ENCODE results near the gene TERB2. TPM values are rescaled to one million over a fixed set of nuclear protein-coding genes. Genes with fewer than 3 reads are reported as not detected.
"Not testable (repeated sequence)": the region's sequence is repeated elsewhere in the genome, so short reads cannot be mapped to it uniquely, and the experiment has no call there.

The TERB2 gene
- total RNA-seq, 4 donors from 2014 or later: not detected

DNA sequence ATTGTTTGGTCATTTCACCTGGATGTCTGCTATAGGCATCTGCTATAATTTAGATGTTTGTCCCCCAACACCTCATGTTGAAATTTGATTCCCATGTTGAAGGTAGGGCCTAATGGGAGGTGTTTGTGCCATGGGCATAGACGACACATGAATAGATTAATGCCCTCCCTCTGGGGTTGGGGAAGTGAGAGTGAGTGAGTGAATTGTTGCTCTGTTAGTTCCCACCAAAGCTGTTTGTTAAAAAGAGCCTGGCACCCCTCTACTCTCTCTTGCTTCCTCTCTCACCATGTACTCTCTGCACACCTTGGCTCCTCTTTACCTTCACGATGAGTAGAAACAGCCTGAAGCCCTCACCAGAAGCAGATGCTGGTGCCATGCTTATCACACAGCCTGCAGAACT lies 42.6 kb downstream of the TERB2 start:
- intact Hi-C loops (cut with DNase I; ENCODE audit: low total_unique reads): no loop called here
- Histone ChIP-seq H3K4me3 (no peak overlapping the region), H3K9me3 (no peaks in the 10 kb centered on the region), H3K36me3 (no peaks in the 10 kb centered on the region), H3K27ac (no peak overlapping the region), H3K27me3 (no peaks in the 10 kb centered on the region), H3K4me1 (no peaks in the 10 kb centered on the region)
- TF ChIP-seq, protein P1, sequence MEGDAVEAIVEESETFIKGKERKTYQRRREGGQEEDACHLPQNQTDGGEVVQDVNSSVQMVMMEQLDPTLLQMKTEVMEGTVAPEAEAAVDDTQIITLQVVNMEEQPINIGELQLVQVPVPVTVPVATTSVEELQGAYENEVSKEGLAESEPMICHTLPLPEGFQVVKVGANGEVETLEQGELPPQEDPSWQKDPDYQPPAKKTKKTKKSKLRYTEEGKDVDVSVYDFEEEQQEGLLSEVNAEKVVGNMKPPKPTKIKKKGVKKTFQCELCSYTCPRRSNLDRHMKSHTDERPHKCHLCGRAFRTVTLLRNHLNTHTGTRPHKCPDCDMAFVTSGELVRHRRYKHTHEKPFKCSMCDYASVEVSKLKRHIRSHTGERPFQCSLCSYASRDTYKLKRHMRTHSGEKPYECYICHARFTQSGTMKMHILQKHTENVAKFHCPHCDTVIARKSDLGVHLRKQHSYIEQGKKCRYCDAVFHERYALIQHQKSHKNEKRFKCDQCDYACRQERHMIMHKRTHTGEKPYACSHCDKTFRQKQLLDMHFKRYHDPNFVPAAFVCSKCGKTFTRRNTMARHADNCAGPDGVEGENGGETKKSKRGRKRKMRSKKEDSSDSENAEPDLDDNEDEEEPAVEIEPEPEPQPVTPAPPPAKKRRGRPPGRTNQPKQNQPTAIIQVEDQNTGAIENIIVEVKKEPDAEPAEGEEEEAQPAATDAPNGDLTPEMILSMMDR (IDR thresholded peaks at IDR 0.05): no peak
- no peak for TF ChIP-seq POLR2A (IDR thresholded peaks at IDR 0.05)
- DNase-seq: no peak

DNA sequence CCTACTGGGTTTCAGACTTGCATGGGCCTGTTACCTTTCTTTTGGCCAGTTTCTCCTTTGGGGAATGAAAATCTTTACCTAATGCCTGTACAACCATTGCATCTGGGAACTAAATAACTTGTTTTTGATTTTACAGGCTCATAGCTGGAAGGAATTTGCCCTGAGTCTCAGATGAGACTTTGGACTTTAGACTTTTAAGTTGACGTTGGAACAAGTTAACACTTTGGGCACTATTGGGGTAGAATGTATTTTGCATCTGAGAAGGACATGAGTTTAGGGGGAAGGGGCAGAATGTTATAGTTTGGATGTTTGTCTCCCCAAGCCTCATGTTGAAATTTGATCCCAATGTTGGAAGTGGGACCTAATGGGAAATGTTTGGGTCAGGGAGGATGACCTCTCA lies 44.7 kb downstream of the TERB2 start:
- H3K9me3 ChIP-seq; H3K36me3 ChIP-seq; H3K27ac ChIP-seq; H3K27me3 ChIP-seq; H3K4me1 ChIP-seq; H3K4me3 ChIP-seq; DNase-seq; intact Hi-C loops (cut with DNase I; ENCODE audit: low total_unique reads): not testable (repeated sequence)

DNA sequence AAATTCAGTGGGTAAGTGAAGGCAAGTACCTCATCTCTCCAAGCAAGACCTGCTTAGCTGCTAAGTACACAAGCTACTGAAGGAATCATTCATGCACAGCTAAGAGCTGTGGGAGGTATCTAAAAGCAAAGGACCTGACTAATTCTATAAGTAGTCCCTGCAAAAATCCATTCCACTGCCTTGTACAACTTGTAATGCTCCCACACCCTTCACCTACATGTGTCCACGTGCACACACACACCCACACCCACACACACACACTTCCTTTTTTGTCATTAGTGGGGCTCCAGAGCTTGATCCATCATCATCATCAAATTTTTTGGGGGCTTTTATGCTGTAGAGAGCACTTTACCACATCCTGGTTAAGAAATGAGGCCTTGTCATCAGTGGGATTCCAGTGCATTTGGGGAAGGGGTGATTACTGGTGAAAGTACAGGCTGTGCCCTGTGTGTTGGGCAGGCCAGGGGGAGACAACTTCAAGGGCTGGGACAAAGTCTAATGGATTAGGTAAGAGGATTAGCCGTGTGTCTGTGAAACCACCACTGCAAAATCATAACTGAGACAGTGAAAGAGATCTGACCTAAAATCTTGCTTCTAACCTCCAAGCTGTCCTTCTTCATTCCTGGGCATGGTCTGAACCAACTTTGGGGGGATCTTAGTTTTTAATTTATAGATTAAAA lies 47.4 kb downstream of the TERB2 start:
- H3K36me3 ChIP-seq; DNase-seq; H3K27me3 ChIP-seq; H3K4me1 ChIP-seq; H3K9me3 ChIP-seq; H3K27ac ChIP-seq; intact Hi-C loops (cut with DNase I; ENCODE audit: low total_unique reads); H3K4me3 ChIP-seq: not testable (repeated sequence)

DNA sequence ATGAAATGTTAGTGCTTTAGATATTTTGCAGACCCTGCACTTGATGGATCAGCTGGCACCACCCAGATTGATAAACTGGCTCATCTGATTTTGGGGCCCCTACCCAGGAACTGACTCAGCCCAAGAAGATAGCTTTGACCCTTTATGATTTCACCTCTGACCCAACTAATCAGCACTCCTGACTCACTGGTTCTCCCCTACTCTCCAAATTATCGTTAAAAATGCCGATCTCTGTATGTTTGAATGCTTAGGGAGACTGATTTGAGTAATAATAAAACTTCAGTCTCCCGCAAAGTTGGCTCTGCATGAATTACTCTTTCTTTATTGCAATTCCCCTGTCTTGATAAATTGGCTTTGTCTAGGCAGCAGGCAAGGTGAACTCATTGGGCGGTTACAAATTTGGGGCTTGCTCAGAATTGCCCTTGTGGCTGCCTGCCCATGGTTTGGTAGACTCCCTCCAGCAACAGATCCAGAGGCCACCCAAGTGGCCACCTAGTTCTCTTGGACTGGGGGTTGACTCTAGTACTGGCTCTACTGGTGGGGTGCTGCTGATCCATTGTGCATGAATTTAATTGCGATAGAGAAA lies 48.2 kb downstream of the TERB2 start:
- H3K27ac ChIP-seq; H3K4me3 ChIP-seq; H3K36me3 ChIP-seq; H3K4me1 ChIP-seq; H3K27me3 ChIP-seq; DNase-seq; intact Hi-C loops (cut with DNase I; ENCODE audit: low total_unique reads); H3K9me3 ChIP-seq: not testable (repeated sequence)

DNA sequence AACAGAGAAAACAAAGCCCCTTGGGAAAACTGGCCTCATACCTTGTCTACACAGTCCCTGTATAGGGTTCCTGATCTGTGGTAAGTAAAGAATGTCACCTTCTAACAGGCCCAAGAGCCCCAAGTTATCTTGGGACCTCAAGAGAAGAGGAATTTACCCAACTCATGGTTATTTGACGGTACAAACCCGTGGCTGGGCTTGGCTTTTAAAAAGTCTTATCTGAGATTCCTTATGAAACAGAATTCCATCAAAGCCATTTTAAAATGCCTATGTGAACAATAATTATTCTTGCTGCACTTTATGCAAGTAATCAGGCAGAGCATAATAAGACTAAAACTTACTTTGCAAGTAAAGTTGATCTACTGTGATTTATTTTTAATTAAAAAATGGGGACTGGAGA lies 52.6 kb downstream of the TERB2 start:
- intact Hi-C loops (cut with DNase I; ENCODE audit: low total_unique reads): no loop called here
- H3K4me3 ChIP-seq: no peak overlapping the region
- no peak overlapping the region for H3K27ac ChIP-seq
- H3K36me3 ChIP-seq: no peaks in the 10 kb centered on the region
- no peaks in the 10 kb centered on the region for H3K9me3 ChIP-seq
- H3K4me1 ChIP-seq: no peaks in the 10 kb centered on the region
- no peaks in the 10 kb centered on the region for H3K27me3 ChIP-seq
- no peak for DNase-seq
- no peak for TF ChIP-seq POLR2A (IDR thresholded peaks at IDR 0.05)

DNA sequence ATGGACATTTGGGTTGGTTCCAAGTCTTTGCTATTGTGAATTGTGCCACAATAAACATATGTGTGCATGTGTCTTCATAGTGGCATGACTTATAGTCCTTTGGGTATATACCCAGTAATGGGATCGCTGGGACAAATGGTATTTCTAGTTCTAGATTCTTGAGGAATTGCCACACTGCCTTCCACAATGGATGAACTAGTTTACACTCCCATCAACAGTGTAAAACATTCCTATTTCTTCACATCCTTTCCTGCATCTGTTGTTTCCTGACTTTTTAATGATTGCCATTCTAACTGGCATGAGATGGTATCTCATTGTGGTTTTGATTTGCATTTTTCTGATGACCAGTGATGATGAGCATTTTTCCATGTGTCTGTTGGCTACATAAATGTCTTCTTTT lies 58.6 kb downstream of the TERB2 start:
- H3K27me3 ChIP-seq; H3K27ac ChIP-seq; DNase-seq; H3K36me3 ChIP-seq; intact Hi-C loops (cut with DNase I; ENCODE audit: low total_unique reads); H3K9me3 ChIP-seq; H3K4me3 ChIP-seq; H3K4me1 ChIP-seq: not testable (repeated sequence)

DNA sequence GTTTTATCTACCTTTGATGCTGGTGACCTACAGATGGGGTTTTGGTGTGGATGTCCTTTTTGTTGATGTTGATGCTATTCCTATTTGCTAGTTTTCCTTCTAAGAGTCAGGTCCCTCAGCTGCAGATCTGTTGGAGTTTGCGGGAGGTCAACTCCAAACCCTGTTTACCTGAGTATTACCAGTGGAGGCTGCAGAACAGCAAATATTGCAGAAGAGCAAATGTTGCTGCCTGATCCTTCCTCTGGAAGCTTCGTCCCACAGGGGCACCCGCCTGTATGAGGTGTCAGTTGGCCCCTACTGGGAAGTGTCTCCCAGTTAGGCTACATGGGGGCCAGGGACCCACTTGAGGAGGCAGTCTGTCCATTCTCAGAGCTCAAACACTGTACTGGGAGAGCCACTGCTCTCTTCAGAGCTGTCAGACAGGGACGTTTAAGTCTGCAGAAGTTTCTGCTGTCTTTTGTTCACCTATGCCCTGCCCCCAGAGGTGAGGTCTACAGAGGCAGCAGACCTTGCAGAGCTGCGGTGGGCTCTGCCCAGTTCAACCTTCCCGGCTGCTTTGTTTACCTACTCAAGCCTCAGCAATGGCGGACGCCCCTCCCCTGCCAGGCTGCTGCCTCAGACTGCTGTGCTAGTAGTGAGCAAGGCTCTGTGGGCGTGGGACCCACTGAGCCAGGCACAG lies 63.9 kb downstream of the TERB2 start:
- H3K9me3 ChIP-seq, H3K4me1 ChIP-seq, H3K27ac ChIP-seq, DNase-seq, H3K36me3 ChIP-seq, H3K4me3 ChIP-seq, H3K27me3 ChIP-seq: not testable (repeated sequence)
- intact Hi-C loops (cut with DNase I; ENCODE audit: low total_unique reads): loop anchor here (10.0 kb wide), 1 partner anchor 166 kb away; no protein-coding TSS in a partner anchor

DNA sequence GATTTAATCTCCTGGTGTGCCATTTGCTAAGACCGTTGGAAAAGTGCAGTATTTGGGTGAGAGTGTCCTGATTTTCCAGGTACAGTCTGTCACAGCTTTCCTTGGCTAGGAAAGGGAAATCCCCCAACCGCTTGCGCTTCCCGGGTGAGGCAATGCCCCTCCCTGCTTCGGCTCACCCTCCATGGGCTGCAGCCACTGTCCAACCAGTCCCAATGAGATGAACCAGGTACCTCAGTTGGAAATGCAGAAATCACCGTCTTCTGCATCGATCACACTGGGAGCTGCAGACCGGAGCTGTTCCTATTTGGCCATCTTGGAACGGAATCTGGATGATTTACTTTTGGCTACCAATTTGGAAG lies 64.4 kb downstream of the TERB2 start:
- not testable (repeated sequence) for H3K27ac ChIP-seq, H3K4me3 ChIP-seq, H3K4me1 ChIP-seq, DNase-seq, H3K9me3 ChIP-seq, H3K36me3 ChIP-seq, H3K27me3 ChIP-seq
- intact Hi-C loops (cut with DNase I; ENCODE audit: low total_unique reads): loop anchor here (10.0 kb wide), 1 partner anchor 166 kb away; no protein-coding TSS in a partner anchor

Measured in uterus (tissue), 4 donors.